GM19043 (cell line): ENCODE results near the gene FANCI.
A peak's percentile ranks its signal among the peaks of the same experiment; 100 is the strongest.

Experiments used
- ATAC-seq: cut with Tn5 transposase; IDR thresholded peaks from one replicate; pipeline ENCODE4 v1.9.1; 2021; ENCODE audit warnings: low read depth; ENCODE audit not compliant: unreplicated experiment

Gene FANCI

GRCh38 chr15:89243691-89244573 lies at the start of gene FANCI:
FANCI (plus strand) TSS chr15:89243979; CDS start chr15:89247648, 3,669 bp downstream.
- peak; percentile 96 for ATAC-seq

GRCh38 chr15:89194608-89195007 lies 49.2 kb upstream of the FANCI start:
- no peak for ATAC-seq

- ATAC-seq = no peak
Measured at GRCh38 chr15:89195836-89196235, 47.9 kb upstream of the FANCI start.

- ATAC-seq = no peak
Measured at GRCh38 chr15:89196241-89196640, 47.5 kb upstream of the FANCI start.

GRCh38 chr15:89196994-89197393 lies 46.8 kb upstream of the FANCI start:
- no peak for ATAC-seq

GRCh38 chr15:89197503-89197971 lies 46.2 kb upstream of the FANCI start:
- ATAC-seq = no peak

- ATAC-seq = no peak
Measured at GRCh38 chr15:89198196-89198595, 45.6 kb upstream of the FANCI start.

- no peak for ATAC-seq
Measured at GRCh38 chr15:89198934-89199333, 44.8 kb upstream of the FANCI start.

GRCh38 chr15:89199746-89200145 lies 44.0 kb upstream of the FANCI start:
- no peak for ATAC-seq

GRCh38 chr15:89200182-89200581 lies 43.6 kb upstream of the FANCI start:
- ATAC-seq = no peak

GRCh38 chr15:89201465-89202005 lies 42.2 kb upstream of the FANCI start:
- ATAC-seq = no peak

GRCh38 chr15:89203705-89204273 lies 40.0 kb upstream of the FANCI start:
- no peak for ATAC-seq

GRCh38 chr15:89205991-89206585 lies 37.7 kb upstream of the FANCI start:
- no peak for ATAC-seq

GRCh38 chr15:89206908-89207331 lies 36.9 kb upstream of the FANCI start:
- no peak for ATAC-seq

GRCh38 chr15:89208256-89208655 lies 35.5 kb upstream of the FANCI start:
- ATAC-seq = no peak

GRCh38 chr15:89209057-89209456 lies 34.7 kb upstream of the FANCI start:
- no peak for ATAC-seq

GRCh38 chr15:89211678-89212170 lies 32.1 kb upstream of the FANCI start:
- ATAC-seq = no peak

- no peak for ATAC-seq
Measured at GRCh38 chr15:89215627-89216026, 28.2 kb upstream of the FANCI start.

GRCh38 chr15:89217031-89217430 lies 26.7 kb upstream of the FANCI start:
- ATAC-seq = no peak

- ATAC-seq = no peak
Measured at GRCh38 chr15:89217686-89218376, 25.9 kb upstream of the FANCI start.
